HG02571 (cell line): ENCODE measurements around the gene MYLK4.

Experiments used
- ATAC-seq: cut with Tn5 transposase; IDR thresholded peaks from one replicate; pipeline ENCODE4 v1.9.1; 2021; ENCODE audit warnings: mild to moderate bottlenecking, moderate library complexity; ENCODE audit not compliant: unreplicated experiment

The MYLK4 gene

DNA sequence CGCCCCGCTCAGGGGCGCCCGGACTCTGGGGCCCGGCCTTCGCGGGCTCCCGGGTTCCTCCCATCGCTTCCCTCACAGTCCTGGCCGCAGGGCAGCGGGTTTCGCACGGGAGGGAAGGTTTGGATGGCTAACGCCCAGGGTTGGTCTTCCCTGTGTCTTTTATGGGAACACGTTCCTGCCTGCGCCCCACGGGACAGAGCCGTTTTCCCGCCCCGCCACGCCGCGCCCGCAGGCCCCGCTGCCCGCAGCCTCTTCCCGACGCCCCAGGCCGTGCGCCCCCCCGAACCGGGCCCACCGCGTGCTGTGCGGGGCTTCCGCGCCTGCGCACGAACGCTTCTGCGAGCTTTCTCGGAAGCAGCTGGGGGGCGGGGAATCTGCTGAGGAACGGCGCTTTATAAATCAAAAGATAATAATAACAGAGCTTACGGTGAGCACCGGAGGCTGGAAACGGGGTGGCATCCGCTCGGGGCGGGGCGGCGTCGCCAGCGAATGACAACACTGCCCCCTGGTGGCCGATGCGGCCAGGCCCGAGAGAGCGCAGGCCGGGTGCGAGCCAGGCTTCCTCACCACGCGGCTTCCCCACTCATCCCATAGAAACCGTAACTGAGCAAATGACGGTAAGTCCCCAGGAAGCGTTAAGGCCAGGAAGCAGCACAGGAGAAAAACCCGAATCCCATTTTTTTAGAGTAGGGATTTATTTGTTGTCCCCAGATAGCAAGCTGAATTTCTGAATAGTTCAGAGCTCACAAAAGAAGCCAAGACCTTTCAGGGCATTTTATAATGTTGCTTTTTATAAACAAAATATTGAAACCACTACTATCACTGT lies 116.4 kb downstream of the MYLK4 start:
- no peak for ATAC-seq

DNA sequence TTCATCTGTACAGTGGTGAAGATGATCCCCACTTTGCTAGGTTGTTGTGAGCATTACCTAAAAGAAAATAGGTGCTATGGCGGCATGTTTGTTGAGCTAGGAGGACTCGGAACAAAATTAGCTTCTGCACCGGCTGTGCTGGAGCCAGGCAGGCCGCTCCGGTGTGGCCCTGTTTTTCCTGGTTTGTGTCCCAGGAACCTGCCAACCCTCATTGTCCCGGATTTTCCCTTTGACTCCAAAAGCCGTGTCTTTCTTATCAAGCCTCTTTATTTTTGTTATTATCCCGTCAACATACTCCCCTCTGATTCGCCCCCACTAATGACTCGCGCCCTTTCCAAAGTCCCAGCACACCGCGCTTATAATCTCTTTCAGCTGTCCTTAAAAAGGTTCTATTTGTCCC lies 117.0 kb downstream of the MYLK4 start:
- no peak for ATAC-seq

DNA sequence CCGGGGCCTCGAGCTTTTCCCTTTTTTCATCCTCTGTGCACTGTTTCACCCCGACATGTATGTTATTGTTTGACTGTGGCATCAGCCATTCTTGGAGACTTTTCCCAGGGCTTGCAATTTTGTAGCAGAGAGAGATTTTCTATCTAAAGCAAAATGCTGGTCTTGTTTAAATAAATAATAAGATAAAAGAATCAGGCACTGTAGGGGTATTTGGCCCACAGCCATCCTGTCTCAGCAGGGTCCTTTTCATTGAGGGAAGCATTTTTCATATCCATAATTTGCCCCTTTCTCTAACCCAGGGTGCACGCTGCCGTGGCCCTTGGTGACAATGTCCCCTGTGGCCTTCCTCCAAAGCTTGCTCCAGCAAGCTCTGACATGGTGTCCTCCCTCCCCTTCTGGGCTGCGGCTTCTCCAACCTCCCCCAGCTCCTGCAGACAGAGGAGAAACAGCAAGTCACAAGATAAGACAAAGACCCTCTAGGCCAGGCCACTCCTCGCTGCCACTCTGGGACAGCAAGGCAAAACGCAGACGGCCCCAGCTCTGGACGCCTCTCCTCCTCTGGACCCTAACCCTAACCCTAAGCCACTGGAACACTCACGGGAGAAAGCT lies 117.6 kb downstream of the MYLK4 start:
- no peak for ATAC-seq

DNA sequence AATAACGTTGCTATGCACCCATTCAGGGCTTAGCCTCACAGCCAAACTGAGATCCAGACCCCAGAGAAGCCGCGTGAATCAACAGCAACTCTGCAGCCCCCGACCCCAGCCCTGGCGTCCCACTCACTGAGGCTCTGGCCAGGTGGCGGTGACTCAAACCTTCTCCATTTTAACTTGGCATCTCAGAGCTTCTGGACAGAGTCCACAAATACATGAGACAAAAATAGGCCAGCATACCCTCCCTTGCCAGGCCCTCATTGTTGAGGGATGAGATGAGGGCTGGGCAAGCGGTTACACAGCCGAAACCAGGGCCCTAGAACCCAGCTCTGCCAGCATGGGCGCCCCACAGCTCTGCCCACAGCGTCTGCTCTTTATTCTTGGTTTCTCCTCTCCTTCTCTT lies 118.4 kb downstream of the MYLK4 start:
- no peak for ATAC-seq

DNA sequence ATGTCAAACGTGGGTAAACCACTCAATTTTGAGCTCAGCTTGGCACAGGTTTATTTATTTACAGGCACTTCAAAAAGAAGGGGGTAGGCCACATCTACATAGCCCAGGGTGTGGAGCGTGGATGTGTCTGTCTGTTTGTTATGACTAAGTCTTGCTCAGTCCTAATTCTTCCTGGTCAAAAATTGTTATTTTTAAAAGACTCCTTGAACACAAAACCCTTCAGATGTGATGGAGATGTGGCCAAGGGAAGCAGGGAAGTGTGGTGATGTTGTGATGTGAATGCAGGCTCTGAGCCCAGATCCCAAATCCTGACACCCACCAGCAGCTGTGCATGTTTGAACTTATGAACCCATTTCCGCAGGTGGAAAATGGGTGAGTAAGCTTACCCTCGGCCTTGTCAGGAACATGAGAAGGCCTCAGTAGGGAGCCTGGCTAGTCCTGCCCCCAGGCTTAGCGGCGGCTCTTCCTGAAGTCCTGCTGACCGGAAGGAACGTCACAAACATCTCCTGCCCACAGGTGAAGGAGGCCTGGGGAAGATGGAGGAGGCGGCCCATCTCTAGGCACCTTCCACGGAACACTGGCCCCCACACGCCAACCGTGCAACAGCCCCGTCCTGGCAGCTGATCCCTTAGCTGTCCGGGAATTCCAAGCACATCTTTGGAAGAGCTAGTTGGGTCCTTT lies 119.7 kb downstream of the MYLK4 start:
- ATAC-seq, result no peak

DNA sequence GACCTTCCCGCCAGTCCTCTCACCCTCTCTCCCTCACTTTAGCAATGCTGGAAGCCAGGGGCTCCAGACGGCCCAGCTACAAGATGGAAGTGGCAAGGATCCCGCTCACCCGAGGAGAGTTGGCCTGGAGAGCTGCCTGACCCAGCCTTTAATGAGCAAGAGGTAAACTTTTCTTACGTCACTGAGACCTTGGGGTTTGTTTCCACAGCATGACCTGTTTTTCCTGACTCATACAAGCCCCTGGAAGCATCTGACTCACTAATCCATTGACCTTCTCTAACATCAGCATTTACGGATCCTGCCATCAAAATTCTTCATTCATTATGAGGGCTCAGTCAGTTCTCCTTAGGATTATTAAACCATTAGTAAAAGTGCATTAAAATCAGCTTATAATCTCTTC lies 120.4 kb downstream of the MYLK4 start:
- no peak for ATAC-seq

DNA sequence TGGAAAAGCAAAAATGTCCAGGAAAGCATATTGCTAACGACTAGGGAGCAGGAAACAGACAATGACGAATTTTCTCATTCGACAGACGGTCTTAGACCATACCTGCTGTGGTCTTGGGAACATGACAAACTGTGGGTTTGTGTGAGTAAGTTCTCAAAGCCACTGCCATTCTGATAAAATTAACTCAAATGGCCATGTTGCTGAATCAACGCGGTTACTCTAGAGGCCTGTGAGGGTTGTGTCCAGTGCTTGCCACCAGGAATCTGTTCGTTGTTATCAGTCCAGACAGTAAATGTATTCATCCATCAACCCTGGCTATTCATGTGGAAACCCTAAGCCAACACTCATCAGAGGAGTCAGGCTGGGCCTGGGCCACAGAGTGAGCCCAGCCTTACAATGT lies 124.3 kb downstream of the MYLK4 start:
- no peak for ATAC-seq

DNA sequence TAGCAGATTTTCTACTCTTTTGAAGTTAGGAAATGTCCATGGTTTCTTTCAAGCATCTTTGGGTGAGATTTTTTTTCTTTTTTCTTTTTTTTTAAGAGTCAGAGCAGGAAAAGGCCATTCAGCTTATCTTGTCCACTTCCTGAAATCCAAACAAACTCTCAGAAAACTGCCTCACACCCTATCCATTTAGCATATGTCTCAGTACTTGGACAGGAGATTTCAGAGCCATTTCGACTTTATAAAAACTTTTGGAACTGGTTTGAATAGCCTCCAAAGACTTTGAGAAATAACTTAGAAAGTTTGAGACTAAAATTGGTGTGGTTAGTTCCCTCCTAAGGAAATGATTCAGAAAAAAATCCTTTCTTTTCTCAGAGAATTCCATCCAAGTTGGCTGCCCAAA lies 125.1 kb downstream of the MYLK4 start:
- ATAC-seq, result no peak

DNA sequence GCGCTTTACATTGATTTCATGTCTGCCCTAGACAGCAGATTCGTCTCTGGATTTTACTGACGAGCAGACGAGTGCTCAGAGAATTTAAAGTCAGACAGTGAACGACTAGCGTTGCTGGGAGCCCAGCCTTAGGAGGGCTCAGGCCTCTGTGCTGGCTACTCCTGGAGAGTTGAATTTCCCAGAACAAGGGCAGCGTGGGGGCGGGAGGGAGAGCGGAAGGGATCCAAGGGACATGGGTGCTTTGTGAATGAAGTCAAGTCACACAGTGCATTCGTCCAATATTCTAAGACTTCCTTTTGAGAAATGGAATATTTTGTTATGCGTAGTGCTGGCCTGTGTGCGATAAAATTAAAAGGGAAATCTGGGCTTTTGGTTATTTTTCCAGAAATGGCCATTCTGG lies 126.5 kb downstream of the MYLK4 start:
- ATAC-seq, result no peak

DNA sequence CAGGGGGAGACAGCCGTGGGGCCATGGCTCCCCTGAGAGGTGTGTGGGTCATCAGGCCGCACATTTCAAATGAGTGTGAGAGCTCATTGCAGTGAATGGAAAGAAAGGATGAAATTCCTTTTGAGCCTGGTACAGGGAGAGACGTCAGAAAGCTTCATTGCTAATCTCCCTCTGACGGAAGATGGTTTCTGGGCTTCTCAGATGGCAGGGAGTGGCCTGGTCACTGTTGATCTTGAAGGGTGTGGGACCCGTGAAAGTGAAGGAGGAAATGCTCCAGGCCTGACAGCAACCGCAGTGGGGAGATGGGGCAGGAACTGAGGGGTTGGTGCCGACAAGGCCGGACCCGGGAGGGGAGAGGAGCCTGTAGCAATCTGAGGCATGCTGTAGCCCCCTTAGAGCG lies 127.4 kb downstream of the MYLK4 start:
- no peak for ATAC-seq

DNA sequence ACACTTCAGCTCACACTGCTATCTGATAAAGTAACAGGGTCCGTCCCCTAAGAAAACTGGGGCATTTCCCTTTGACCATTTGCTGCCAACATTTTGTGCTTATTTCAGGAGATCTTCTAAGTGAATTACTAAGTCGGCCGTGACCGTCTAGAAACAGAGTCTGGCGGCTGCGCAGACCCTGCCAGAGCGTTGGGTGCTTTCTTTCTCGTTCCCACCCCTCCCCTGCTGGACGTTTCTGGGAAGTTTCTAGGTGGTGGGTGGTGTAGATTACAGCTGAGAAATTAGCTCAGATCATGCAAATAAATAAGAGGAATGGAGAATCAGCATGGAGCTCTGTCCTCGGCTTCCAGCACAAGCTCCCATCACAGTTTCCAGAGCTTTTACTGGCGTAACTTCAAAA lies 128.1 kb downstream of the MYLK4 start:
- ATAC-seq, result no peak

DNA sequence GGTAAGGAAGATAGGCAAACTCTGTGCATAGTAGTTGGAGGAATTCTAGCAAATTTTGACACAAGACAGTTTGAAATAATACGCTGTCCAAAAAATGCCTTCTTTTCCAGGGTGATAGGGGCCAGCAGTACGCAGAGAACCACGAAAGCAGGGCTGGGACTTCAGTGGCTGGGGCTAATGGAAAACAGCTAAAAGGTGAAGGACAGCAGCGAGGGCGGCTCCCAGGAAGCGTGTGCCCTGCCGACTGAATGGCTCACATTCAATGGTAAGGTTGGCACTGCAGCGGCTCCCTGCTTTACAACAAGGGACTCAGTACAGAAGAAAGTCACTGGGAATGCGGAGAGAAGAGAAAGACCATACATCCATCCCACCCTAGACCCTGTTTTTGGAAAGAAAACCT lies 131.1 kb downstream of the MYLK4 start:
- ATAC-seq, result no peak

DNA sequence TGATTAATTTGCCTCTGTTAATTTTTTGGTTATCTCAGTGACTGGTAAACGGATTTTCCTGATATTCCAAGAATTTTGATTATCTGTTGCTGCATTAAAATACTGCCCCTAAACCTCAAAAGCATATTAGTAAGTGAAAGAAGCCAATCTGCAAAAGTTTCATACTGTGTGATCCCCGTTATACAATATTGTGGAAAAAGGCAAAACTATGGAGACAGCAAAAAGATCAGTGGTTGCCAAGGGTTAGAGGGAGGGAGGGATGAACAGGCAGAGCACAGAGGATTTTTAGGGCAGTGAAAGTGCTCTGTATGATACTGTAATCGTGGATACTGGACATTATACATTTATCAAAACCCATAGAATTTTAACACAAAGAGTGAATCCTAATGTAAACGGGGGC lies 133.0 kb downstream of the MYLK4 start:
- ATAC-seq, result no peak

DNA sequence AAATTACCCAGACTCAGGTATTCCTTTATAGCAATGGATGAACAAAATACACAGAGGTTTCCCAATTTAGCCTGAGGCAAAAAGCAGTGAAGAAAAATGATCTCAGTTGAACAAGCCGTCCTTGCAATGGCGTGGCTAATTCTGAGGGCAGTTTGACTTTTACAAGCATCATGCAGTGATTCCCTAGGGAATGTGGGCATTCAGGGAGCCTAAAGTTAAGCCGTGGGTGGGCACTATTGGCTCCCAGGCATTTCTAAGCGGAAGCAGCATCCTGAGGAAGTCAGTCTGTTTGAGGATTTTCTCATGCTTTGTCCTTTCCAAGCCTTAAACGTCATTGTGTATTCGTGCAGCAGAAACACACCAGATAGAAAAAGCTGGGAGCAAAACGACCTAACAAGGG lies 133.9 kb downstream of the MYLK4 start:
- ATAC-seq, result no peak

DNA sequence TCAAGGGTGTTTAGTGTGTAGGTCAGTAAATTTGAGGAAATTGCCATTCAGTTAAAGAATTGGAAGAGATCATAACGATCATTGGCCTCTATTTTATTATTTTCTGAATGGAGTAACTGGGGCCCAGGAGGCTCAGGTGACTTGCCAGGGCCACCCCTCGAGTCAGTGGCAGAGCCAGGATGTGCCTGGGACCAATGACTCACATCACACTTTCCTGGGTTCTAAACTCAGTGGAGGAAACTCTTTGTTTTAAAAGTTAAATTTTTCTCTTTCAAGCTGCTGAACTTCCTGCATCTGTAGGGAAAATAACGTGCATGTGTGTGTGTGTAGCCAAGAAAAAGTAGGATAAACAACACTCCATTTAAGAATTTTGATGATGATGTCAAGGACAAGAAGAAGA lies 135.5 kb downstream of the MYLK4 start:
- ATAC-seq, result no peak

DNA sequence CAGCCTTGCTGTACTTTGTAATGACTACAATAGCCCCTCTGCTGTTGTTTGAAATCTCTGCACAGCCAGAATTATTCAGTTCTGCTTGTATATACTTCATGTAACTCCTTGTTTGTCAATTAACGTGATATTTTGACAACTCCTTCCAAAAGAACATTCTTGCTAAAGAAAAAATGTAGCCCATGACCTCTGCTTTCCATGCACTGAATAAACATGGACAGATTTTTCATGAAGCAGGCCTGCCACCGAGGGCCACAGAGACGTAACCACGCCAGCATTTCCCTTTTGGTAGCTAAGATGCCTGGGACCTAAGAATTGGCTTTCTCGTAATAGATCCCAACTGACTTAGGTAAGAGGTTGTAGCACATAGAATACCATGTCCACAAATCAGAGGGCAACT lies 135.9 kb downstream of the MYLK4 start:
- no peak for ATAC-seq

DNA sequence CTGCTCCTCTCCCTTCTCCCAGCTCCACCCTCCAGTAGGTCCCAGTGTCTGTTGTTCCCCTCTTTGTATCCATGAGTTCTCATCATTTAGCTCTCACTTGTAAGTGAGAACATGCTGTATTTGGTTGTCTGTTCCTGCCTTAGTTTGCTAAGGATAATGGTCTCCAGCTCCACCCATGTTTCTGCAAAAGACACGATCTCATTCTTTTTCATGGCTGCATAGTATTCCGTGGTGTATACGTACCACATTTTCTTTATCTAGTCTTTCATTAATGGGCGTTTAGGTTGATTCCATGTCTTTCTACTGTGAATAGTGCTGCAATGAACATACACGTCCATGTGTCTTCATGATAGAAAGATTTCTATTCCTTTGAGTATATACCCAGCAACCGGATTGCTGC lies 136.6 kb downstream of the MYLK4 start:
- no peak for ATAC-seq
